HK-2 (cell line): ENCODE measurements around the gene LGI4.

ENCODE experiments used
- DNase-seq: peaks from one replicate; pipeline ENCODE4 v3.0.0-alpha.2; 2018; ENCODE audit not compliant: unreplicated experiment

Gene LGI4

DNA sequence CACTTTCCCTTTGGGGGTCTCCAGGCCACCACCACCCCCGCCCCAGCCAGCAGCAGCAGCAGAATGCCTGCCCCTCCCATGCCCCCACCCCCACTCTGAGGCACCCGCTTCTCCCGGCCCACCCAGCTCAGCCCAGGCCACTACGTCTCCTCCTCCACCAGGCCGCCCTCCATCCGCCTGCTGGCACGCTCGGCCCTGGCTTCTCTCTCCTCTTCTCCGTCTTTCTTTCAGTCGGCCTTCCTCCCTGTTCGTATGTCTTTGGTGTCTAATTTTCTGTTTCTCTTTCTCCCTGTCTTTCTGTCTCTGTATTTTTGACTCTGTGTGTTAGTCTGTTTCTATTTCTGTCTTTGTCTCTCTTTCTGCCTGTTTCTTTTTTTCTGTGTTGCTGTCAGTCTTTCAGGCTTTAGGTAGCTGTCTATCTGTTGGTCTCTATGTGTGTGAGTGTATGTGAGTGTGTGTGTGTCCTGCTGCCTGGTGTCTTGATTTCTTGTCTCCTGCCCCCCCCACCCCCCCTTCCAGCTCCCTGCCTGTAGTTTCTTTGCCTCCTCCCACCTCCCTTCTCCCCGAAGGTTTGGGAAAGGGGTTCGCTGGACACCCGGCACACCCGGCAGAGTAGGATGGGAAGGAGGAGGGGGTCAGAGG, at the start of gene LGI4:
Gene LGI4 (minus strand): TSS at position 459 of the 642 bp plus-strand sequence. CDS start 379 bp downstream, at position 80.
- DNase-seq: no peak

DNA sequence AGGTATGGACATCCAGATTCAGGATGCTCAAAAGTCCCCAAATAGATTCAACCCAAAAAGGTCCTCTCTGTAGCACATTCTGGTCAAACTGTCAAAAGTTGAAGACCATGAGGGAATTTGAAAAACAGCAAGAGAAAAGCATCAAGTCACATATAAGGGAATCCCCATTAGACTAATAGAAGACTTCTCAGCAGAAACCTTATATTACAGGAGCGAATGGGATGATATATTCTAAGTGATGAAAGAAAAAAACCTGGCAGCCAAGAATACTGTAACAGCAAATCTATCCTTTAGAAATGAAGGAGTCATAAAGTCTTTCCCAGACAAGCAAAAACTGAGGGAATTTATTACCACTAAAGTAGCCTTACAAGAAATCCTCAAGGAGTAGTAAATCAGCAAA, 49.4 kb upstream of the LGI4 start:
- DNase-seq: no peak

DNA sequence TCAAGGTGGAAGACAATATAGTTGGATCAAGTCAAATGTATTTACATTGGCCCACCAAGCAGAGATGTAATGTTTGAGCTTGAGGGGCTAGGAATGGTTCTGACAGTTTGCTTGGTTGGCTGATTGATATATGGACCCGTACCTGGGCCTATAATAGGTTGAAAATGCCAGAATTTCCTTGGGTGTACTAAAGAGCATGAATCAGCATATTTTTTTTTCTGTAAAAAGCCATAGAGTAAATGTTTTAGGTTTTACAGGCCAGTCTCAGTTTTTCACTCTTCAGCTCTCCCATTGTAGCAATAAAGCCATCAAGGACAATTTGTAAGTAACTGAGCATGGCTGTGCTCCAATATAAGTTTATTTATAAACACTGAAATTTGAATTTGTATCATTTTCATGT, 46.5 kb upstream of the LGI4 start:
- DNase-seq: no peak

DNA sequence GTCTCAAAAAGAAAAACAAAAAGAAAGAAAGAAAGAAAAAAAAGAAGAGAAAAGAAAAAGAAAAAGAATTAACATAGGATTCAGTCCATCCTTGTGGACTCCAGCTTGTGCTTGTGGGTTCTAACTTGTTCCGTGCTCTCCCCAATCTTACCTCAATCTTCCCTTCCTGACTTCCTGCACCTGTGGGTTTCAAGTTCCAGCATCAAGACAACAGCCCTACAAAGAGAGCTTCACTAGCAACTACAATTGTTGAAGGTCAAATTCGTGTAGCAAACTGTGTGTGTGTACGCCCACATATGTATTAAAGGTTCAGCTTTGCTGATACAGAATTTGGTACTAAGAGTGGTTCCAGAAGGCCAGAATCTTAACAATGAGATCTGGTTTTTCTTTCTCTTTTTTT, 45.0 kb upstream of the LGI4 start:
- DNase-seq: no peak

DNA sequence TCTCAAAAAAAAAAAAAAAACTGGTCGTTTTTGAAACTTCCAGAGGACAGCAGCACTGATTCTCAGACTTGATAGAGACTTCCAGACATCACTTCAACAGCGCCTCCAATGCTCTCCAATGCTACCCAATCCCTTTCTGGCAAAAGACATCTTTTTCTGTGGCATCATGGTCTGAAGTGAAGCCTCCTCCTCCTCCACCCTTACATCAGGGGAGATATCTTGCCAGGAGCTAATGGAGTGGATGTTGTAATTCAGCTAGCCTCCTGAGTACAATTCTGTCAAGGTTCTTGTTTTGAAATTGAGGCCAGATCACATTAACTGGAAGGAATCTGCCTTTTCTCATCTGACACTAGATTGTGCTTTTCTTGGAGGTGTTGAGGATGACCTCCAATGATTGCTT, 43.8 kb upstream of the LGI4 start:
- no peak for DNase-seq

DNA sequence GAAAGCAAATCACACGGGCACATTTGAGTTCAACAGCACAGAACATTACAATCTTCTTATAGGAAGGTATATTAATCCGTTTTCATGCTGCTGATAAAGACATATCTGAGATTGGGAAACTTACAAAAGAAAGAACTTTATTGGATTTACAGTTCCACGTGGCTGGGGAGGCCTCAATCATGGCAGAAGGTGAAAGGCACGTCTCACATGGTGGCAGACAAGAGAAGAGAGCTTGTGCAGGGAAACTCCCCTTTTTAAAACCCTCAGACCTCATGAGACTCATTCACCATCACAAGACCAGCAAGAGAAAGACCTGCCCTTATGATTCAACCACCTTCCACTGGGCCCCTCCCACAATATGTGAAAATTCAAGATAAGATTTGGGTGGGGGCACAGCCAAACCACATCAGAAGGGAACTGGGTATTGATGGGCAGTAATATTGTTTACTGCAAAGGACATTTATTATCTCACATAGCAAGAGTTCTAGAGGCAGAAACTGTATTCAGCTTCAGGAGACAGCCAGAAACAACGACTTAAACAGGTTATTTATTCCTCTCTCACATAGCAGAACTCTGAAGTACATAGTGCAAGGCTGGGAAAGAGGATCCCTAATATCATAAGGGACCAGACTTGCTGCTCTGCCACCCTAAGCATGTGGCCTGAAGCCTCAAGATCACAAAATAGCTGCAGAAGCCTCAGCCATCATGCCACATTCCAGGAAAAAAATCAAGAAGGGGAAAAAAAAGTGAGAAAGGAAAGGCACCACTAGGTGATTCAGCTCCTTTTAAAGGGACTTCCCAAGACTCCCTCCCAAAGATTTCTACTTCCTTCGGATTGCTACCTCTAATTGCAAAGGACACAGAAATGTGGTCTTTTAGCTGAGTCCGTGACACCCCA, 42.8 kb upstream of the LGI4 start:
- DNase-seq: no peak

DNA sequence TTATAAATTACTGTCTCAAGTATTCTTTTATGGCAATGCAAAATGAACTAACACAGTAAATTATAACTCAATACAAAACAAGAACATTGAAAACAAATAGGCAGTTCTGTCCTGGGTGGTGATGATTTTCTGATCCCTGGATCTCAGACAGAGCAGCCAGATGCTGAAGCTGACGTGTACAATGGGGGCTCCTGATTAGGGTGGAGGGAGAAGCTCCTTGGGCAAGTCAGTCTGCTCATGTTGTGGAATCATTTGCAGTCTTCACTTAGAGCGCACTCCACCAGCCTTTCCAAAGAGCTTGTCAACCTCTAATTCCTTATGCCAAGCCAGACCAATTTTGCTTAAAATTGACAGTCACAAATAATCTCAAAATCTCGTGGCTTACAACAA, 41.3 kb upstream of the LGI4 start:
- no peak for DNase-seq

DNA sequence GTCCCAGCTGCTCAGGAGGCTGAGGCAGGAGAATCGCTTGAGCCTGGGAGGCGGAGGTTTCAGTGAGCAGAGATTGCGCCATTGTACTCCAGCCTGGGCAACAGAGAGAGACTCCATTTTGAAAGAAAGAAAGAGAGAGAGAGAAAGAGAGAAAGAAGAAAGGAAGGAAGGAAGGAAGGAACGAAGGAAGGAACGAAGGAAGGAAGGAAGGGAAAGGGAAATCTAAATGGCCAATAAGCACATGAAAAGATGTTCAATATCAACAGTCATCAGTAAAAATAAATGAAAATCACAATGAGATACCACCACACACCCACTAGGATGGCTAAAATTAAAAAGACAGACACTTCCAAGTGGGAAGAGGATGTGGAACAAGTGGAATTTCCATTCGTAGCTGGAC, 39.4 kb upstream of the LGI4 start:
- DNase-seq: no peak

DNA sequence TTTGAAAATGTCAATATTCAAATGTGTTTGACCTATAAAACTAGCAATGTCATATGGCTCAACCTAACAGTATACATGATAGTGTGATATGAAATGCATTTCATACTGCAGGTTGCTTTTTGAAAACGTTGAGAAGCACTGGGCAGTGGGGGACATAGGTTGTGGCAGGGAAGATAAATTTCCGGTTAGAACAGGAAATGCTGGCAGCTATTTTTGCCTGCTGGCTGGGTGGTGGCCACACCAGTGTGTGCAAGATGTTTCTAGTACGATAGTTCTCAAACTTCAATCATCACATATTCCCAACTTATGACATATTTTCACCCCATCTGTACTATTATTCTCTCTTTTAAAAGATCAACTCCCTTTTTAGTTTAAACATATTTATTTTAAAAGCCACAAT, 36.9 kb upstream of the LGI4 start:
- DNase-seq: no peak

DNA sequence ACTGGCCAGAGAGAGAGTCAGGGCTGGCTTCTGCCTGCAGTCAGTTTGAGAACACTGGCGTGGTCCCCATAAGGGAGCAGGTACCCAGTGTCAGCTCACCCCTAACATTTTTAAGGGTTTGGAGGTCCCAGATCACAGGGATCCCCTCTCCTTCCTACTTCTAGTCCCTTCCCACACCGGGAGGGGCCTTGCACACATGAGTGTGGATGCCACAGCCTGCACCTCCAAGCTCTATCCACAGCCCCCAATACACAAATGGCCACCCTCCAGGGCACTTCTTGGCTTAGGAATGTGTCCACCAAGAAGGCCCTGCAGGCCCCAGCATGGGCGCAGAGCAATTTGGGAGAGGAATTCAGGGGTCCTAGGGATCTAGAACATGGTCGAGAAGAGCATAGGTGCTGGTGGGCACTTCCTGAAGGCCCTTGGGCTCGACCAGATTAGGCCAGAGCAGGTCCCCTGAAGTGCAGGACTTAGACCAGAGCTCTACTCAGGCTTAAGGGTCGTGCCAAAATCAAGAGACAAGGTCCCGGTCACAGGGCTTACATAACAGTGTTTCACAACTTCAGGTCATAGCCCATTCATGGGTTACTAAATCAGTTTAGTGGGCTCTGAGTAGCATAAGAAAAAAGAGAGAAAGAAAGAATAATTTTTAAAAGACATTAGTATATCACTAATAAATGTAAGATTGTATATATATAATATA, 35.7 kb upstream of the LGI4 start:
- no peak for DNase-seq

DNA sequence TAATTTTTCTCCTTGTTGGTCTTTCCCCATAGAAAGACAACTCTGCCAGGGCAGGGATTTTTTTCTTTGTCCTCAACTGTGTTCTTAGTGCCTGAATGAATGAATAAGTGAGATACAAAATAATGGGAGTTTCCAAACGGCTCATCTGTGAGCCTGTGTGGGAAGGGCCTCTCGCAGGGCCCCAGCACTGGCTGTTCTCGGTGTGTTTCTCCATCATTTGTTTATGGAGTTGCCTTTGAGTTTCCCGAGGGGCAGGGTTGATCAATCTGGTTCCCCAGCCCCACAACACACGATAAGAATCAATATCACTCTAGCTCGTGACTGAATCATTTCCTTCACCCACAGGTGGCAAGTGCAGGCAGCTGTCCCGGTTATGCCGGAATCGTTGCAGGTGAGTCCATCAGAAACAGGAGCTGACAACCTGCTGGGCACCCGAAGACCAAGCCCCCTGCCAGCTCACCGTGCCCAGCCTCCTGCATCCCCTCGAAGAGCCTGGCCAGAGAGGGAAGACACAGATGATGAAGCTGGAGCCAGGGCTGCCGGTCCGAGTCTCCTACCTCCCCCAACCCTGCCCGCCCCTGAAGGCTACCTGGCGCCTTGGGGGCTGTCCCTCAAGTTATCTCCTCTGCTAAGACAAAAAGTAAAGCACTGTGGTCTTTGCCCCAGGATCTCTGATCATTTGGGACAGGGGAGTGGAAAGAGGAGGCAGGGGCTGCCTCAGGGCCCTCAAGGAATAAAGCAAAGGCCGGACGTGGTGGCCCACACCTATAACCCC, 34.5 kb upstream of the LGI4 start:
- no peak for DNase-seq

DNA sequence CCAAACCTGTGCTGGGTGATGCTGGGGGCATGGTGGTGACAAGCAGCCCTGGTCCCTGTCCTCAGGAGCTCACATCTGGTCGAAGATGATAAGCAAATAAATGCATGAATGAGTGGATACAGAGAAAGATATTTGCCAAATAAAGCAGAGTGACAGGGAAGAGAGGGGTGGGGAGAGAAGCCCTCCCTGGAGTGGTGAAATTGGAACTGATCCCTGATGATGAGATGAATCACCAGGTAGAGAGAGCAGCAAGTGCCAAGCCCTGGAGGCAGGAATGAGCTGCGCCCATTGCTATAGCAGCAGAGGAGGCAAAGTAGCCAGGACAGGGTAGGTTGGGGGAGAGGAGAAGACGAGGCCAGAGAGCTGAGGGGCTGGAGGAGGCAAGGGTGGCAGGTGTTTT, 33.3 kb upstream of the LGI4 start:
- no peak for DNase-seq

DNA sequence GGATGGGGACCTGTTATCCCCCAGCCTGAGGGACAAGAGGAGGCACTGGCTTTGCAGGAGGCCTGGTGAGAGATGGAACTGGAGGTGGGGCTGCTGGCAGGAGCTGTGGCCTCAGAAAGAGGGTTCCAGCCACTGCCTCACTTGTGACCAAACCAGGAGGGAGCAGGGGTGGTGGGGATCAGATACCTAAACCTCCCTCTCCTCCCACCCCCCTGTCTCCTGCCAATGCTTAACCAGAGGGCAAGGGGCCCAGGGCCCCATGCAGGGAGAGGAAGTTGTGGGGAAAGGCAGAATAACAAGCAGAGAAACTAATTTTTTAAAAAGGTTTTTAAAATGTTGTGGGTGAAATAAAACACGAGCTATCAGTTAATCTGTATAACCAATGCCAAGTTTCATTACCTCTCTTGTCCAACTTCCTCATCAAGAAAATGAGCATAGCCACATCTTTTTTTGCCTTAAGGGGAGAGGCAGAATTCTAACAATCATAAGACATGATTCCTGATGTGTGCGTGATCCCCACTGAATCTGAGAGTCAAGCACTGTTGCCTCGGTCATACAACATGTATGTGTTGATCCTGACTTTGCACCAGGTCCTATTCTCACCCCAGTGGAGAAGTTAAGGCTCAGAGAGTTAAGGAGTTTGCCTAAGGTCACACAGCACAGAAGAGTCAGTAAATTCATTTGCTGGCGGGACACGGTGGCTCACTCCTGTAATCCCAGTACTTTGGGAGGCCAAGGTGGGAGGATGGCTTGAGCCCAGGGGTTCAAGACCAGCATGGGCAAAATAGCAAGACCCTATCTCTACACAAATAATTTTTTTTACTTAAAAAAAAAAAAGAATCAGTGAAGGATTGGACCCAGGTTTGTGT, 32.6 kb upstream of the LGI4 start:
- no peak for DNase-seq

DNA sequence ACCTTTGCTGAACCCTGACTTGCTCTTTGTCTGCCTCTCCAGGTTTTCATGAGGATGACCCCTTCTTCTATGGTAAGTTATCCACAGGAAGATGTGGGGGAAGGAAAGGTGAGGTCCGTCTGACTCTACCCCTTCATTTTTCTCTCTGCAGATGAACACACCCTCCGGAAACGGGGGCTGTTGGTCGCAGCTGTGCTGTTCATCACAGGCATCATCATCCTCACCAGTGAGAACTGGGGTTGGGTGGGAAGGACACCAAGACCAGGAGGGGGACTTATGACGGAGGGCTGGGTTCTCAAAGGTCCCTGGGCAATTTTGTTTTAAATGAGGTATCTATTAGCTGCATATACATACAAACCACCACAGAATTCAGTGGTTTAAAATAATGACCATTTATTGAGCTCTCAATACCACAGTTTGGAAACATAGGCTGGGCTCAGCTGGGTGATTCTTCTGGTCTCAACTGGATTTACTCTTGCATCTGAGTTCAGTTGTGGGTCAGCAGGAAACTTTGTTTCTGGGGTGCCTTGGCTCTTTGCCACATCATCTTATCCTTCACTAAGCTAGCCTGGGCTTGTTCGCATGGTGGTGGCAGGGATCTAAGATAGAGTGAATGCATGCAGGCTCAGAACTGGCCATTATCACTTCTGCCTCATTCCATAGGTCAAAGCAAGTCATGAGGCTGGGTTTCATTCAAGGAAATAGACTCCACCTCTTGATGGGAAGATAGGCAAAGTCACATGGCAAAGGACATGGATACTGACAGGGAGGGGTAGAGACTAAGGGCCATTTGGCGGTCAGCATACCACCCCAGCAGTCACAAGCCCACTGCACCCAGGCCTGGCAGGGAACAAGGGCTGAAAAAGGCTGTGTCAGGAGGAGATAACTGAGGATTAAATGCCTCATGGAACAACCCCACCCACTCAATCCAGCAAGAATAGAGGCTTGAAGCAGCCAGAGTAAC, 31.5 kb upstream of the LGI4 start:
- no peak for DNase-seq

DNA sequence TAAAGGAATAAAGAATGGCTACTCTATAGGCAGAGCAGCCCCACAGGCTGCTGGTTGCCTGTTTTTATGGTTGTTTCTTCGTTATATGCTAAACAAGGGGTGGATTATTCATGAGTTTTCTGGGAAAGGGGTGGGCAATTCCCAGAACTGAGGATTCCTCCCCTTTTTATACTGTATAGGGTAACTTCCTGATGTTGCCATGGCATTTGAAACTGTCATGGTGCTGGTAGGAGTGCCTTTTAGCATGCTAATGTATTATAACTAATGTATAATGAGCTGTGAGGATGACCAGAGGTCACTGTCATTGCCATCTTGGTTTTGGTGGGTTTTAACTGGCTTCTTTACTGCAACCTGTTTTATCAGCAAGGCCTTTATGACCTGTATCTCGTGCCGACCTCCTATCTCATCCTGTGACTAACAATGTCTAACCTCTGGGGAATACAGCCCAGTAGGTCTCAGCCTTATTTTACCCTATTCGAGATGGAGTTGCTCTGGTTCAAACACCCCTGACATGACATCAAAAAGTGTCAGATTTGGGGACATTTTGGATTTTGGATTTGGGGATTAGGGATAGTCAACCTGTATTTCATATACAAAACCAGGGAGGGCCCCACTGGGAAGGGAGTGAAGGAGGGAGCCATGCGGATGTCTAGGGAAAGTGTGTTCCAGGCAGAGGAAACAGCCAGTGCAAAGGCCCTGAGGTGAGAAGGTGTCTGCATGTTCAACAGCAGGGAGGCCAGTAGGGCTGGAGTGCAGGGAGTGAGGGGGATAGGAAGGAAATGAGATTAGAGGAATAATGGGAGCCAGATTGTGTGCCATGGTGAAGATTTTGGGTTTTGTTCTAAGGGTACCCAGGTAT, 30.6 kb upstream of the LGI4 start:
- DNase-seq: no peak

DNA sequence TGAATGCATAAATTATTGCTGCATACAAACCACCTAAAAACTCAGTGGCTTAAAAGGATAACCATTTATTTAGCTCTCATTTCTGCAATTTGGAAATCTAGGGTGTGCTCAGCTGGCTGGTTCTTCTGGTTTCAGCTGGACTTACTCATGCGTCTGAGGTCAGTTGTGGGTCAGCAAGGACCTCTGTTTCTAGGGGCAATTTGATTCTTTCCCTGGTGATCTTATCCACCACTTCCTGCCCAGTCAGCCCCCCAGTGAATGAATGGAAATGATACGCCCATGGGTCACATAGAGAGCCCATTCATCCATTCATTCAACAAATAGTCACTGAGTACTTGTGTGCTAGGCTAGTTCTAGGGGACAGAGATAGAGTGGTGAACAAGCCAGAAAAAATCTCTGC, 29.6 kb upstream of the LGI4 start:
- DNase-seq: no peak

DNA sequence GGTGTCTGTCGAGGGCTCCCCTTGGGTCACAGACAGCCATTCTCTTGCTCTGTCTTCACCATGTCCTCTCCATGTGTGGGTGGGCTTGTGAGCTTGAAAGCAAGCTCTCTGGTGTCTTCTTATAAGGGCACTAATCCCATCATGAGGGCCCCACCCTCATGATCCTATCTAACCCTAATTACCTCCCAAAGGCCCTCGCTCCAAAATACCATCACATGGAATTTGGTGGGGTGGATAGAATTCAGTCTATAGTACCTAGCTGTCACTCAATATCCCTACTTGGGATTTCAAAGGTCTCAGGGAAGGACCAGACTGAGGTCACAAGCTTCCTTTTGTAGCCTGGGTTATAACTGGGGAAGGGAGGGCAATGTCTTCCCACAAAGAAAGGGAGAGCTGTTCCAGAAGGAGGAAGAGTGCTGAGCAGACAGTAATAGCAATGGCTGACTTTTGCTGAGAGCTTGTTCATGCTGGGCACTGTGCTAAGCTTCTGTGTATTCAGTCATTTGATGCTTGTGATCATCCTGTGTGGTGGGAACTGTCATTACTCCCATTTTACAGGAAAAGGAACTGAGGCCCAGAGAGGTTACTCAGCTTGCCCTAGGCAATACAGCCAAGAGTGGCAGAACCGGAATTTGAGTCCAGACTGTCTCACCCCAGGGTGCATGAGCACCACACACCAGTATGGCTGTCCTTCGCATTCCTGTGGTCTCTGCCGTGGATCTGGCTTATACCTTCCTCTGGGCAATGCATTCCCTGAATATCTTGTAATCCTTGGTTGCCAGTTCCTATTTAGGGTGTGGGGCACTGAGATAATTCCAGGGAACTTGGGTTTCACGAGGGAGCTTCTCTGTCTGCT, 27.8 kb upstream of the LGI4 start:
- no peak for DNase-seq

DNA sequence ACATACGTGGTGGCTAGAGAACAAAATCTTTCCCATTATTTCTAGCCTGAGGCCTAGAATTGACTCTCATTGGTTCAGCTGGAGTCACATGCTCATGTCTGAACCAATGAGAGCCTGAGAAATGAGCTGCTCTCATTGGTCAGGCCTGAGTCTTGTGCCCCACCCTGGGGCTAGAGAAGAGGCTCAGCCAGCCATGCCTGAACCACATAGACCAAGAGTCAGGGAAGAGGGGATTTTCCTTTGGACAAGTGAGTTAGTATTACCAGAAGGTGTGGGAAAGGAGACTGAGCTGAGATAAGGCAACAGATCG, 26.5 kb upstream of the LGI4 start:
- DNase-seq: no peak
